Renal cortex interstitium (tissue), 11 donors: ENCODE results near the gene PLA2R1. TPM values are rescaled to one million over a fixed set of nuclear protein-coding genes. Genes with fewer than 3 reads are reported as not detected.
A peak's percentile ranks its signal among the peaks of the same experiment; 100 is the strongest.
"Not testable (repeated sequence)": the region's sequence is repeated elsewhere in the genome, so short reads cannot be mapped to it uniquely, and the experiment has no call there.

ENCODE experiments used
- DNase-seq, 11 donors: peaks; one replicate each; pipeline ENCODE4 v3.0.0-alpha.2; 2013; ENCODE audit warnings: low read depth in 9 of 11, low spot score in 4 of 11; ENCODE audit errors: extremely low read depth in 1 of 11
- polyA plus RNA-seq, 3 donors: library from polyadenylated mRNA; unstranded; fragments of 120-200 nt; gene quantifications; one replicate each; pipeline ENCODE4 v1.2.1, GENCODE V29; 2013; ENCODE audit not compliant: insufficient read length in 3 of 3

The PLA2R1 gene
- polyA plus RNA-seq, 3 donors = 79.0 to 117 (median 82.1) TPM

DNA sequence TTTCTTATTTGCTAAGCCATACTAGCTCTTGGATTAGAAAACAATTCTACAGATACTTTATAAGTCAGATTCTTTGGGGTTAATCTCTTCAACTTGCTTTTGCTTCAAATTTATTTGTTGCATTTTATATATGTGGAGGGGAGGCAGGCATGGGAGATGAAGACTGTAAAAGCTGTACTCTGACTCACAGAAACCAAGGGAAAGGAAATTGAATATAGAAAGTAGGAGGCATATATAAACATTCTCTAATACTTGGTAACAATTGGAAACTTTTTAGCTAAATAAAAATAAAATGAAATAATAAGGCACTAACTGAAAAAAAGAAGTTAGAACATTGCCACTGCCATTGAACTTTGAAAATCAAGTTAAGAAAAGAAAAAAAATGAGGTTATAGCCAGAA, 21.3 kb downstream of the PLA2R1 start:
- no peak for DNase-seq

DNA sequence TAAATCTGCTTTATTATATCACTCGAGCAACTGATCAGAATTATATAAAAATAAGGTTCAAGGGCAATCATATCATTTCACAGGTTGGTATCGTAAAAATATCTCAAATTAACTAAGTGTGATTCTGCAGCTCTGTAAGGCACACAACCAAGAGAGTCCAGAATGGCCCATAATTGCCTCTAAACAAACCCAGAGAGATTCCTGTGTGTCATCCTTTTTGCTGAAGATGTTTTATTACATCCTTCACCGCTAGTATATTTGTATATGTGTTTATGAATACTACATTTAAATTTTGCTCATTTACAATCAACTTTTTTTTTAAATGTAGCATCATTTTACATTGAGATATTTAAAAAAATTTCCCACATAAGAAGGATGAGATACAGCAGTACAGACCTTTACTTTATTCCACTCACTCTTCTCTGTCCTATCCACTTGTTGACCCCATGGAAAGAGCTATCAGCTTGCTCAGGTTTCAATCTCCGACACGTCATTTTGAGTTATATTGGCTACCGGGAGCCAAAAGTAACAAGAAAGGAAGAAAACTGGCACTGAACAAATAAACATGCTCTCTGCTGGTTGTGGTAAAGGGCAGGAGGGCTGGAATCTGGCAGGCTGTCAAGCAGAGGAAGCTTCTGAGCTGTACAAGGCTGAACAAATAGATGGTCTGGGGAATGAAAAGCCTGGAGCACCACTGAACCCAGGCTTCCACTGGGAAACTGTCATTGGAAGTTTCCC, 23.1 kb downstream of the PLA2R1 start:
- DNase-seq = peak in 1 of 11 donors; percentile 5

DNA sequence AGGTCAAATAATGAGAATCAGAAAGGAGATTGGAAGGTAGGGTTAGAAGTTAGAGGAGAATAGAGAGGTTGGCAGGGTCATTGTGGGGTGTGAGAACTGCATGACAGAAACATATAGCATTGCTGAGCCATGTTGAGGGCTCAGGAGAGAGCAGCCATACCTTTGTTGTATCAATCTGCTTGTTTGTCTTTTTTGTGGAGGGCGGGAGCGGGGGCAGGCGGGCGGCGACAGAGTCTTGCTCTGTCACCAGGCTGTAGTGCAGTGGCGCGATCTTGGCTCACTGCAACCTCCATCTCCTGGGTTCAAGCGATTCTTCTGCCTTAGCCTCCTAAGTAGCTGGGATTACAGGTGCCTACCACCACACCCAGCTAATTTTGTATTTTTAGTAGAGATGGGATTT, 23.8 kb downstream of the PLA2R1 start:
- not testable (repeated sequence) for DNase-seq

DNA sequence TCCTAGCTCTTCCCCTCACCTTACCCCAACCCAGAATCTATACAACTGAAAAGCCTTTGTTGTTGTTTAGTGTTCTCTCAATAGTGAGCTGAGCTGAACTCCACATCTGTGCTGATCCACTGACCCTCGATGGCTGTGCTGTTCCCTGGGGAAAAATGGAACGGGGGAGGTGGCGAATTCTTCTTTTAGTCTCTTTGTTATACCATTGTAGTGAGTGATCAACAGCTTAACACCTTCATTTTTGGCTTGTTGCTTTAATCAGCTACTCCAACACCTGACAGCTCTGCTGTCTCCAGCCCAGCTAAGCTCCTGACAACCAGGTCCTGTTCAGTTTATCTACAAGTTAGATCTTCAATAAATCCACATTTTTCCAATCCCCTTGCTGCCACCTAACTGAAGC, 25.7 kb downstream of the PLA2R1 start:
- DNase-seq = no peak

DNA sequence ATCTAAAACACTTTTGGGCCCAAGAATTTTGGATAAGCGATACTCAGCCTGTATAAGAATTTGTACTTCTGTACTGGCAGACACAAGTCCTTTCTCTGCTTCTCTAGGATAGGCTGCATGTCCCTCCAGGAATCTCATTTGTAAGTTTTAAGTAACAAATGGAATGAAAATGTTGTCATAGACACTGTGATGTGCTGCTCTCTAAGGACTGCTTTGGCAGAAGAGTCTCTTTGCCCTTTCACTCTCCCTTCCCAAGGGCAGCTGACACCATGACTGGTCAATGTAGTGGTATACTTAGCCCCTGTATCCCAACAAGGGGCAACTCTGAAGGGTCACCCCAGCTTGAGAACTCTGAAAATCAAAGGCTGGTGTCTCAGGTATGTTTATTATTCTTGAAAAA, 27.3 kb downstream of the PLA2R1 start:
- DNase-seq = no peak

DNA sequence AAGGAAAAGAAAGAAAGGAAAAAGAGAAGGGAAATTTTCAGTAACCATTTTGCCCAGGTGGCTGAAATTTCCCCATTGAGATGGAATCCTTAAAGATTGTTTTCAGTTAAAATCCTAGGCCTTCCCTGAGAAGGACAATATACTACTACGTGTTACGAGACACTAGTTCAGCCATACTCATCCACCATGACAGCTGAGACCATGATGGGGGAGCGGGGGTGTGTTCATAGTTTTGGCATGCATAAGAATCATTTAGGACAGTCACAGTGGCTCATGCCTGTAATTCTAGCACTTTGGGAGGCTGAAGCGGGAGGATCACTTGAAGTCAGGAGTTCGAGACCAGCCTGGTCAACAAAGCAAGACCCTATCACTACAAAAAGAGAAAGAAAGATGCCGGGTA, 28.0 kb downstream of the PLA2R1 start:
- no peak for DNase-seq

DNA sequence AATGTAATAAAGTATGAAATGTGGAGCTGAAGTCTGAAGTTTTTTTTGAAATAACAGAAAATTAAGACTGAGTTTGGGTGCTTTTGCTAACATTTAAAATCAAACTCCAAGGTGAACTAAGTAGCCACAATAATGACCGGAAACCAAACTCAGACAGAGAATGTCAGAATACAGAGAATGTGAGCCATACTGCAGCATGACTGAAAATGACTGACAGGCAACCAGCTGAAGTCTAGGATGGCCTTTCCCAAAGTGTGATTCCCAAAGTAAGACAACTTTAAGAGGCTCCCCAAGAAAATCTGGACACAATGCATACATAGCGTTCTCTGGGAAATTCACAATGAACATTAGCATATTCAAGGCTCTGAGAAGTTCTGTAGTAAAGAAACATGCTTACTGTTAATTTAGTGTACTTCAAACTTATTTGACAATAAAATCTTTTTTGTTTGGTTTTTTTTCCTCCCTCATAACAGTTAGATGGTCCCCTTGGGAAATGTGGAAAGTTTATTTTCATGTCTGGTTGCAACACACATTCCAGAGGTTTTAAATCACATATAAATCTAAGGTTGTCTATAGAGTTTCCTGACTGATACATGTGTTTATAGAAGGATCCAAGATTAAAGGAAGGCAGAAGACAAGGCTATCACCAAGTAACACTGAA, 28.6 kb downstream of the PLA2R1 start:
- DNase-seq = no peak

DNA sequence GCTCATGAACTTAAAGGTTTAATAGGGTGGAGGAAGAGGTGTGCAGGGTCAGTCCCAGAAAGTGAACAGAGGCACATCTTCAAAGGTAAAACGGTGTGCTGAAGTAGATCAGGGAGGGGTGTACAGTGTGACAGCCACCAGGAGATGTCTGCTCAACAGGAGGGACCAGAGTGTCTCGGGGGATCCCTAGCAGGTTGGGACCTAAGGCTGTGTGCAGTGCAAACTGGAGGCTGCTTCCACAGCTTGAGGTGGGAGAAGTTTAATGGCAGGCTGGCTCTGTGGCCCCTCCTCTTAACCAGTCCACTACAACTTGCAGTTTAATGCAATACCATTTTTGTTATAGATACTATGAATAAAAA, 33.2 kb downstream of the PLA2R1 start:
- no peak for DNase-seq

DNA sequence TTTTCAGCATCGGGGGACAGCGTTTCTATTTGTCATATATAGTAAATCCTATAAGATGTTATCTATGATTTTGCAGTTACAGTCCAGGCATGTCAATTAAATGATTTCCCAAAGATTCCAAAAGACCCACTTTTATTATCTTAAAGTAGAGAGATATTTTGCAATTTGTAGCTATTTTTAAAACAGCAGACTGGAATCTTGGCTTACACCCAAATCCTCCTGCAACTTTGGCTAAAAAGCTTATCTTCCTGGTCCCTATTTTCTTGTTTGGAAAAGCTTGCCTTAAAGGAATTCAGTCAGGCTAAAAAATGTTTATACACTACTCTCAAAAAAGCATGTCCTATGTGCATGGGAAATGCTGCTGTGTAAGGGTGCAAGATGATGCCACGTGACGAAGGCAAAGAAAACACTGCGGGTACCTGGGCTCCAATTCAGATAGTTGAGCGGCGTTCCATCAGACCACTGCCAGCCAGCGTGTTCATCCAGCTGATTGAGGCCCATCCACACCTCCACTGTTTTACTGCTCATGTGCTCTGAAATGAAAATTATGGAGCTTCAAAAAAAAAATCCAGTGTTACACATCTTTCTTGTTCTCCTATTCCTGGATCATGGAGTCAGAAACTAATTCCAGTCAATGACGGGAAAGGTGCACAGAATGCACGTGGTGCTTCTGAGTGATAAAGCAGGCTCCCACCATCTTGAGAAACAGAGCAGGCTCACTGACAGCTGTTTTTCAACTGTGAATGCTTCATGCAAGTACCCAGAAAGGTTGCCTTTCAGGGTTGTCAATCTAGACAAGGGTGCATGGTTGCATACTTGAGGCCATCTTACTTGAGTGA, 33.8 kb downstream of the PLA2R1 start:
- no peak for DNase-seq

DNA sequence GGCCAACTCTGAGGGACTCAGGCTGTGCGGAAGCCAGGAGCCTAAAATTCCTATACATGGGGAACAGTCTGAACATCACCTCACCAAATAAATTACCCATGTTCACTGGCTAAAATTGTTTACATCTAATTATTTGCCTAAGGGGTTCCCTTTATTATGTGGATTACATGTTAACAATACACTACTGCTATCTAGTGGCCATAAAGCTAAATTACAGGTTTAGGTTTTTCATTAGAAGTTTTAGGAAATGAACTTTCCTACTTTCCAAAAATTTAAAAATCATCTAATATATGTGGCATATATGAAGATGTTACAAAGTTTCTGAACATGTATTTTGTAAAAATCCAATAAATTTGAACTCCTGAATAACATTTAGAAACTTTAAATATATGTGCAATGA, 40.3 kb downstream of the PLA2R1 start:
- no peak for DNase-seq

DNA sequence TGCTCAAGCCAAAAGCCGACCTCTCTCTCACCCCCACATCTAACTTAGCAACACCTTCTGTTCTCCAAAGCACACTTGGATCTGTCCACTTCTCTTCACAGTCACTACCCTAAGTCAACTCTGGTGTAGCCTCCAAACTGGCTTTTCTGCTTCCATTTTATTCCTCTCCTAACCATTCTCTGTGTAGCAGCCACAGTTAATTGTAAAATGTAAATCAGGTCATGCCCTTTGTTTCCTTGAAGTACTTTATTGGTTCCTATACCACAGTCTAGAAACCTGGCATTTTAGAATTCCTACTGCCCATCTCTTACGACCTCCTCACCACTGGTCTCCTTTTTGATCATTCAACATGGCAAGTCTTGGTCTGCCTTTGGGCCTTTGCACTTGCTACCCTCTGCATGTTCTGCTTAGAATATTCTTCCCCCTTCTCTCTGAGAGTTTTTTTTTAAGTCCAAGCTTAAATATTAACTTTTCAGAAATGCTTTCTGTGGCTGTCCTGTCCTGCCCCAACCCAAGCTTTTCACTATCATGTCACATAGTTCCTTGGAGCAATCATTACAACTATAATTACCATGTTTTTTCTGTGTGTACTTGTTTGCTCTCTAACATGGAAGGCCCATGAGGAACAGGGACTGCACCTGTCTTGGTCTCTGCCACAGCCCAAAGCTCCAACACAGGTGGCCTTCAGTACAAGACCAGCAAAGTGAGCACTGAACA, 42.9 kb downstream of the PLA2R1 start:
- no peak for DNase-seq

DNA sequence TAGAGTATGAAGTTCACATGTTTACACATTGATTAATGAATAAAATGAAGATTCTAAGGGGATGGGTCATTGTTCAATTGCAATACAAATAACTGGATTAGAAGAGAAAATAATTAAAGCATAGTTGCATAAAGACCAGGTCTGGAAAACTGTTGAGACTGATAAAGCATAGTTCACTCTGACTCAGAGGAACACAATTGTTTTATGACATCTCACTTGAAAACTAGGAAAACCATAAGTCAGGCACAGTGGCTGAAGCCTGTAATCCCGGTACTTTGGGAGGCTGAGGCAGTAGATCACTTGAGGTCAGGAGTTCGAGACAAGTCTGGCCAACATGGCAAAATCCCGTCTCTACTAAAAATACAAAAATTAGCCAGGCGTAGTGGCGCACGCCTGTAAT, 46.7 kb downstream of the PLA2R1 start:
- DNase-seq = no peak

DNA sequence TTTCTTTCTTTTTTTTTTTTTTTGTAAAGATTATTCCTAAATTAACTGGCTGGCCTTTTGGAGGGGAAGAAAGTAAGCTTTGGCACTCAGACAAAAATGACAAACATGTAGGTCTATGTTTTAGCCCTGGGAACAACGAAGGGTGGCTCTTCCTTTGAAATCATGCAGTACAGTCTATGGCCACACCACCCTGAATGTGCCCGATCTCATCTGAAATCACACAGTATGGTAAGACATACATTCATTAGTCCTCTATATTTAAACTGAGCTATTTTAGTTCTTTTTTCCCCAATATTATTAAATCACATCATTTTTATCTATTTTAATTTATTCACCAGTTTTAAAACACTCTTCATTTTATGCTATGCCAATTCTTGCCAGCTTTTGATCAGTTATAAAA, 48.2 kb downstream of the PLA2R1 start:
- DNase-seq = no peak

DNA sequence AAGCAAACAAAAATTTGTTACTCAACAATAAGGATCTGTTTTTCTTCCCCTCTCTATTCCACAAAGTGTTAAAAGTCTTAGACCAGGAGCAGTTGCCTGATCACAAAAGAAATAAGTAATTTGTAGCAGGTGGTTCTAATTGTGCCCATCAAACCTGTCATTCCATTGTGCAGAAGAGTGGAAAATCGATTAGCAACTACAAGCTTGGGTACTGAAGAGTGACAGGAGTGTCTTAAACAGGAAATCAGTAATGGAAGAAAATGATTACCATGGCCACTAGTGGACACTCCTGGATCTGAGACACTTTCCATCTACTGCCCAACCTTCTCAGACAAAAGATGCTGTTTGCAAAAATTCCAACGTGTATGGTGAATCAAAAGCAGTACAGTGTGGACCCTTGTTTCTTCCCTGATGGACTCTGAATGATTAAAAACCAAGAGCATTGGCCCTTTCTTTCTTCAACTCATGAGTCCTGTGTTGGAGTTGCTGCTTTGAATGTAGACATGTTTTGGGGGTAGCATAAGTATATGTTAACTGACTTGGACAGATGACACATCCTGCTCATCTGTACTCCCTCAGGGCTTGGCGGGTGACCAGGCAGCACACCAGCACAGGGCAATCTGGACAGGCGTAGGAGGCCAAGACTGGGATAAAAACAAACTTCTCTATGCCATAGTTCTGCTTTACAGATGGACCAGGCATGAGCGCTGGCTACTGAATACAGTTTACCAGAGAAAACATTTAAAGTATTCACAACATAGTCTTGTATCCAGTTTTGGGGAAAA, 51.9 kb downstream of the PLA2R1 start:
- DNase-seq = no peak

DNA sequence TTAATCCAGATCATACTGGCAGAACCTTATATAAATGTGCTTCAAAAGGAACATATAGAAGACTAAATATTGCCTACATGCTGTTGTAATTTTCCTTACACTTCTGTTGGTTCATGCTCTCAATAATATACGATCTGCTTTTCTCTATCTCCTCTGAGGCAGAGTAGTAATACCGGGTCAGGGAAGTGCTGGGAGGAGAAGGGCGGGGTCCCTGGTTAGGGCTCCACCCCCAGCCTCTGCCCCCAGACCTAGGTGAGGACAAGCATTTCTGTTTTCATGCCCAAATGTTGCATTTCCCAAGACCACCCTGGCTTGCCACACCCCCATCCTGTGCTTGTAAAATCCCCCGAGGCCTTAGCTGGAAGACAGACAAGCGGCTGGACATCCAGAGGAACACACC, 55.3 kb downstream of the PLA2R1 start:
- DNase-seq = no peak

DNA sequence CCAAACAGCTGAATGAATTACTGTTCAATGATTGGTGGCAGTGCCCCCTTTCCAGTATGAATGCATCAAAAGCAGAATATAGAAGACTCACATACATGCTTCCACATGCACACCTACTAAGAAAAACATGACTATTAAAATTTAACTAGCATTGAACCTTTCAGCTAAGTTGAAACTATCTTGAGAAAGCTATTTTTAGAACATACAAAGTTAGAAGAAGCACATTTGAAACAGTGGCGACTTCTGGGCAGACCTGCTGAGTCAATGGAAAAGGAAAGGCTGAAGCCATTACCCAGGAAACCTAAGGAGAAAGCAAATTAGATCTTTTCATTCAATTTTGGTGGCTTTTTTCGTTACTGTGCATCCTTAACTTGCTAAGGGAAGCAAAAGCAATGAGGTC, 55.9 kb downstream of the PLA2R1 start:
- no peak for DNase-seq

DNA sequence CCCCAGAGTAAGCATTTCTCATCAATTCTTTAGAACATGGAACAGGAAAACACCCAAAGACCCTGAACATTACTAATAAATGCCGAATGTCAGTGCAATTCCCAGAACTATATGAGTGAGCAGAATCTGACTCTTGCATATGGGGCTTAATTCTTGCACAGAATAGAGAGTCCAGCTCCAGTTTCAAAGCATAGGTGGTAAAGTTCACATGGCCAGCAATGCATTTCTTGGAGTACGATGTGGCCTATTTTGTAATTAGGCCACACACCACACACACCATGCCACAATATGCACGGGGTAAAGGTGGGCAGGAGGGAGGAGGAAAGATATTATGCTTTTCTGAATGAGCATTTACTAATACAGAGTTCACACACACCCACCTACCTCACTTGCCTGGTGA, 56.5 kb downstream of the PLA2R1 start:
- no peak for DNase-seq

DNA sequence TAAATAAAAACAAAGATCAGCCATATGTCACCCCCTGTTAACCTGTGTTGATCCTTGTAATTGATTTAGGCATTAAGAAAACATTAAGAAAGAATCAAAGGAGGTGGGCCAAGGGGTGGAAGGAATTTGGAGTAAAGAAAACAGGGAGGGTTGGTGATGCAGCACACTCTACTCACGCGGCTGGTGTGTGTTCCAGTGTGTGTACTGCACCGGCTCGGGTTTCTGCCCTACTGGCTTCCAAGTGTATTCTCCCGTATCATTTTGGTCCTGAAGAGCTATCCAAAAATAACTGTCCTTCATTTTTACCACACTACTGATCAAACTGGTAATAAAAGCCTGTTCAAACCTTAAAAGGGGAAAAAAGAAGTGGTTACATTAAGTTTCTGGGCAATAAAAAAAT, 56.9 kb downstream of the PLA2R1 start:
- no peak for DNase-seq

DNA sequence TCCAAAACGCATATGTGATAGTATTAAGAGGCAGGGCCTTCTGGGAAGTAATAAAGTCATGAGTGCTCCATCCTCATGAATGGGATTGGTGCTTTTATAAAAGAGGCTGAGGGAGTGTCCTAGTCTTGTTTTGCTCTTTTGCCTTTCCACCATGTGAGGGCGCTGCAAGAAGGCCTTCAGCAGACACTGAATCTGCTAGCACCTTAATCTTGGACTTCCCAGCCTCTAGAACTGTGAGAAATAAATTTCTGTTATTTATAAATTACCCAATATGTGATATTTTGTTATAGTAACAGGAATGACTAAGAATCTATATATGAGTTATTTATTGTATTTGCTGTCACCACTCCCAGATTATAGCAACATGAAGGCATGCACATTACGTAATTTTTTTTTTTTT, 63.5 kb downstream of the PLA2R1 start:
- DNase-seq = no peak
